Activated CD4-positive, CD25-positive, alpha-beta regulatory T cell treated with anti-CD3 and anti-CD28 coated beads, Interleukin-2, amount 50 U/mL, for 24 hours (primary cell): ENCODE data around the gene ZNF362.
"Not testable (repeated sequence)": the region's sequence is repeated elsewhere in the genome, so short reads cannot be mapped to it uniquely, and the experiment has no call there.

ENCODE experiments used
- ATAC-seq, 2 donors: fragments of 150-1000 bp; cut with Tn5 transposase; one replicate each; pipeline ENCODE4 v1.10.0; 2021; ENCODE audit warnings: mild to moderate bottlenecking in 1 of 2, moderate library complexity in 1 of 2

ZNF362 gene

DNA sequence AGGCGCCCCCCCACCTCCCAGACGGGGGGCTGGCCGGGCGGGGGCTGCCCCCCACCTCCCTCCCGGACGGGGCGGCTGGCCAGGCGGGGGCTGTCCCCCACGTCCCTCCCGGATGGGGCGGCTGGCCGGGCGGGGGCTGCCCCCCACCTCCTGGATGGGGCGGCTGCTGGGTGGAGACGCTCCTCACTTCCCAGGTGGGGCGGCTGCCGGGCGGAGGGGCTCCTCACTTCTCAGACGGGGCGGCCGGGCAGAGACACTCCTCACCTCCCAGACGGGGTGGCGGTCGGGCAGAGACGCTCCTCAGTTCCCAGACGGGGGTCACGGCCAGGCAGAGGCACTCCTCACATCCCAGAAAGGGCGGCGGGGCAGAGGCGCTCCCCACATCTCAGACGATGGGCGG lies 53.1 kb downstream of the ZNF362 start:
- not testable (repeated sequence) for ATAC-seq

DNA sequence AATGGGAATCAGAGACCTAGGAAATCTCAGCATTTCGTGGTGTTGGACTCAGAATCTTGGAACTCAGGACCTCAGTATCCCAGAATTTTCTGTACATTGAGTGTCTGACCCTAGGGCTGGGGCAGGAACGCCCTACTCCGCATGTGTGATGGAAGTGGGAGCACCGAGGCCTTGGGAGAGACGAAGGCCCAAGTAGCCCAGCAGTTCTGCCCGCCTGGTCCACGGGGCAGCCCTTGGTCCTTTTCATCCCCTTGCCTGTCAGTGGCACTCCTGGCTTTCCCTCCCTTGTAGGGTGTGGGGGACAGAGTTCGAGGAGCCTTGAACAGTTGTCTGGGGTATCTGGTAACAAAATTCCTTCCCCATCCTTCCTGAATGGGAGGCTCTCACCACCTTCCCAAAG lies 54.4 kb downstream of the ZNF362 start:
- ATAC-seq = no peak

GRCh38 chr1:33311706-33312412 lies 55.6 kb downstream of the ZNF362 start:
- no peak for ATAC-seq

- ATAC-seq = no peak
Measured at GRCh38 chr1:33312413-33312749, 56.1 kb downstream of the ZNF362 start.

GRCh38 chr1:33314416-33314815 lies 58.1 kb downstream of the ZNF362 start:
- ATAC-seq = no peak

DNA sequence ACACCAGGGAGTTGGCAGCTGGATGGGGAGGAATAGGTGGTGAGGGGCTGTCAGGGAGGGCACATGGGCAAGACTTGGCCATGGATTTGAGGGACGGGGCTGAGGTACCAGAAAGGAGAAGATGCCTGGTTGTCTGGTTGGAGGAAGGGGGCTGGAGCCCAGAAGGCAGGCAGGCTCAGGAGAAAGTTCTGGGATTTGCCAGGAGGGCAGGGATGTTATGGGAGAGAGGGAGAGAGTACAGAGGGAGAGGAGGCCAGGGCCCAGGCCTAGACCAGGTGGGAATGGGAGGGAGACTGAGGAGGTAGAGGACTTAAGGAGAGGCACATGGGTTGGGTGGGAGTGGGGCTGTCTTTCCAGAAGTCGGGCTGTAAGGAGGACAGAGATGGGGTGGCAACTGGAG lies 60.3 kb downstream of the ZNF362 start:
- ATAC-seq = no peak

DNA sequence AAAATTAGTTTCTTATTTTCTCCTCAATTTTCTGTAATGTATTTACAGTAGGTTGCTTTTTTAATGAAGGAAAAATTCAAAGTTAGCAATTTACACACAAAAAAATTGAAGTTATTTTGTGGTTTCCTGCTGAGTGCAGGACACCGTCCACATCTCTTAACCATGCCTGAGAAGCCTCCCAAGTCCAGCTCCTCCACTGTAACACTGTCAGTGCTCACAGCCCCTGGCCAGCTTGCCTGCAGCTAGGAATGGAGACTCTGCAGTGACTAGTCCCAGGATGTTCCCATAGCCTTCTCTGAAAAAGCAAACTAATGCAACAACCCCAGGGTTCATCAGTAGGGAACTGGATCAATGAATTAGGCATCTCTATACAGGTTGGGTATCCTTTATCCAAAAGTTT lies 61.1 kb downstream of the ZNF362 start:
- no peak for ATAC-seq

DNA sequence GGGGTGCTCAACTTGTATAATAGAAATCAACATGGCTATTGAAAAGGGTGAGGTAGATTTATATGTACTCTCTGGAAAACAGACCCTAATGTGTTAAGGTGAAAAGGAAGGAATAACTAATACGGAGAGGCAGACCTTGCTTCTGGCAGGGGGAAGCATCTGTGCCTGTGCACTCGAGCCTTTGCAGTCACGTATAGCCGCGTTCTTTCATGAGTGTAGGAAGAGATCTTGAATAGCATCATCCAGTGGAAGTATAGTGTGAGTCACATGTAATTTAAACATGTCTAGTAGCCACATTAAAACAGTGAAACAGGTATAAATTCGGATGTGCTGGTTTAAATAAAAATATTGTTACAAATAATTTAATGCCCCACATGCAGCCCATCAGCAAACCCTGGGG lies 61.7 kb downstream of the ZNF362 start:
- ATAC-seq = no peak

GRCh38 chr1:33319186-33319948 lies 63.1 kb downstream of the ZNF362 start:
- ATAC-seq = no peak

GRCh38 chr1:33319949-33320618 lies 63.8 kb downstream of the ZNF362 start:
- ATAC-seq = no peak

DNA sequence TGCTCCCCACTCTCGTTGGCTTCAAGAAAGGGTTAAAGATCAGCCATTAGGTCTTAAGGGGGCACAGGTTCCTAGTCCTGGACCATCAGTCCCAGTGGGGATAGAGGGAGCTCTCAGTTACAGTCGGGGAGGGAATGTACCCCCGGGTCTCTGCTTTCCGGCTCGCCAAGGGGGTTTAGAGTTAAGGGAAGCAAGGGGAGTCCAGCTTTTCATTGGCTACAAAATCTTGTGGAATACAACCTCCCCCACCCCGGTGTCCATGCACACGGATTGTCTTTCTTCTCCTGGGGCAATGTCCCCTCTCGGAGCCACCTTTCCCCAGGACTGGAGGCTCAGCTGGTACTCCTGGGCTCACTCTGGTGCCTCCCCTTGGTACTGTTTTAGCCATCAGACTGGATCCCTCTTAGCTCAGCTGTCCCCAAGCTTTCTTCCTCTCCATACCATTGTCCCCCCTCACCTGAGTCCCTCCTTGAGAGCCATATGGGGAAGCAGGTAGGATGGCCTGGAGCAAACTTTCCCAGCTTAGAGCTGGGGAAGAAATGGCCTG lies 64.4 kb downstream of the ZNF362 start, which contains the start of gene A3GALT2:
Gene A3GALT2 (minus strand): TSS at position 480 of the 547 bp plus-strand sequence. CDS start 0 bp downstream, at position 480.
- ATAC-seq = no peak

DNA sequence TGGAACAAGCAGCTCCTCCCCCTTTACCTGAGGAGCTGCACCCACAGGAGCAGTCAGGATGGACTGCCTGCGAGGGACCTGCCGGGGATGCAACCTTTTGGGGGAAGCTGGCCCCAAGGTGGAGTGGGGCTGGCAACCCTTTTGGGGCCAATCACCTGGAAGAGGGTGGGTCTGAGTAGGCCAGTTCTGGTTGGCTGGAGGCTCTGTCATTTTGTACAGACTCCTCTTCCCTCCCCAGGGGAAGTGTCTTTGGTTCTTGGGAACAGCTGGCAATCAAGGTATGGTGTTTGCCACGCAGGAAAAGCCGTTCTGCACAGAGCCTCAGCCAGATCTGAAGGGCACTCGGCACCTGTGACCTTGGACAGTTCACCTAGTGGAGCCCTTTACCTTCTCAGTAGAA lies 64.9 kb downstream of the ZNF362 start:
- ATAC-seq = no peak

GRCh38 chr1:33322109-33322508 lies 65.8 kb downstream of the ZNF362 start:
- no peak for ATAC-seq

- ATAC-seq = no peak
Measured at GRCh38 chr1:33322870-33323585, 66.7 kb downstream of the ZNF362 start.

- no peak for ATAC-seq
Measured at GRCh38 chr1:33323663-33324477, 67.6 kb downstream of the ZNF362 start.

DNA sequence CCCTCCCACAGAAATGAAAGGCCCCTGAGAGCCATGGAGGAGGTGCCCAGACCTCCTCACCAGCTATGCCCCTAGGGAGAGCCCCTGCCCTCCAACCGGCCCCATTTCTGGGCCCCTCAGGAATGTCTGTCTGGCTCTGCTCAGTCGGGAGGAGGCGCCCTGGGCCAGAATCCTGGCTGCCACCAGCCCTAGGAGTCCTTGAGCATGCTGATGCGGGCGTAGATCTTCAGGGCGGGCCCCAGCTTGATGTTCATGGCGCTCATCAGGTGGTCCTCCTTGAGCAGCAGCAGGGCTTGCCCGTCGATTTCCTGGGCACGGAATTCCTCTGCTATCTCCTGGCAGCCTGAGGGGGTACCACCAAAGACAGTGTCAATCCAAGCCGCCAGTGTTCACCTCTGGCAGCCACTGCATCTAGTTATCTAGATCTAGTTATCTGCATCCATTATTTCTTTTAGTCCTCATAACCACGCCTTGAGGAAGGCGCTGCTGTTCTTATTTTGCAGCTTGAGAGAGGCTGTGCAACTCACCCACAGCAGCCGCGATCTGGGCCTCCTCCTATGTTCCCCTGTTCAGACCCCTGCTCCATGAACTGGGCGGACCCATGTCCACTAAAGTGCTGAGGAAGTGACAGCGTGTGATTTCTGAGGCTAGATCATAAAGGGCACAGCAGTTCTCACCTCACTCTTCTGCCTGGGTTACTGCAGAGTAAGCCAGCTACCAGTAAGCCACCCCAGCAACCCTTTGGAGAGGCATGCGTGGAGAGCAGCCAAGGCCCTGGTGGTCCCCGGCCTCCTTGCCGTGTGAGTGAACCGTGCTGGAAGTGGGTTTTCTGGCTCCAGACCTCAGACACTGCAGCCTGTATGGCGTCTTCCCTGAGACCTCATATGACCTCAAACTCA lies 68.6 kb downstream of the ZNF362 start:
- ATAC-seq = no peak

- no peak for ATAC-seq
Measured at GRCh38 chr1:33326785-33327184, 70.5 kb downstream of the ZNF362 start.

DNA sequence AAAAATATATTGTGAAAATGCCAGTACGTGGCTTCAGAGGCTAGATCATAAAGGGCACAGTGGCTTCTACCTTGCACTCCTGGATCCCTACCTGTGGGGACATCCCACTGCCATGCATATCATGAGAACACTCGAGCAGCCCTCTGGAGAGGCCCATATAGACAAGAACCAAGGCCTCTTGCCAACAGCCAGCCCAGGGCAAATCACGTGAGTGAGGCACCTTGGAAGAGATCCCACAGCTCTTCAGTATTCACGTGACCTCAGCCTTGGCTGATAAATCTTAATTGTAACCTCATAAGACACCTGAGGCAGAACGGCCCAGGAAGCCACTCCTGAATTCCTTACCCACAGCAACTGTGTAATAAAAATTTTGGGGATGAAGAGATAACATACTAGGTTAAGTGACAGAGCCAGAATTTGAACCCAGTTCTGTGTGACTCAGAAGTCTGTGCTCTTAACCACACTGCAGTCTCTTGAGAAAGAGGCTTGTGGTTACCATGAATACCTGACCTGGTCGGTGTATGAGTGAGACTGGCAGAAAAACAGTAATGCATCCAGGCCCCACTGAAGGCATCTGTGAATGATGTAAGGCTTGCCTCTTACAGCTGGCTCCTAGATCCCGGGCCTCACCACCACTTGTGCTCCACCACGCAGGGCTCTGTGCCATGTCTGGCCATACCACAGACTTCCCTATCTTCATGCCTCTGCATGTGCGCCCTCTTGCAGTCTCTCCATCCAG lies 71.5 kb downstream of the ZNF362 start:
- ATAC-seq = peak in 1 of 2 donors; percentile 33

- no peak for ATAC-seq
Measured at GRCh38 chr1:33328817-33329216, 72.5 kb downstream of the ZNF362 start.
